SIG-M5 treated with dmso at 0.1 percent for 504 hours (cell line): ENCODE data around the gene MSANTD1.

Experiments
- DNase-seq: peaks from one replicate; lab custom pipeline; 2025; ENCODE audit not compliant: unreplicated experiment; lab: John Stamatoyannopoulos, UW

Gene MSANTD1

DNA sequence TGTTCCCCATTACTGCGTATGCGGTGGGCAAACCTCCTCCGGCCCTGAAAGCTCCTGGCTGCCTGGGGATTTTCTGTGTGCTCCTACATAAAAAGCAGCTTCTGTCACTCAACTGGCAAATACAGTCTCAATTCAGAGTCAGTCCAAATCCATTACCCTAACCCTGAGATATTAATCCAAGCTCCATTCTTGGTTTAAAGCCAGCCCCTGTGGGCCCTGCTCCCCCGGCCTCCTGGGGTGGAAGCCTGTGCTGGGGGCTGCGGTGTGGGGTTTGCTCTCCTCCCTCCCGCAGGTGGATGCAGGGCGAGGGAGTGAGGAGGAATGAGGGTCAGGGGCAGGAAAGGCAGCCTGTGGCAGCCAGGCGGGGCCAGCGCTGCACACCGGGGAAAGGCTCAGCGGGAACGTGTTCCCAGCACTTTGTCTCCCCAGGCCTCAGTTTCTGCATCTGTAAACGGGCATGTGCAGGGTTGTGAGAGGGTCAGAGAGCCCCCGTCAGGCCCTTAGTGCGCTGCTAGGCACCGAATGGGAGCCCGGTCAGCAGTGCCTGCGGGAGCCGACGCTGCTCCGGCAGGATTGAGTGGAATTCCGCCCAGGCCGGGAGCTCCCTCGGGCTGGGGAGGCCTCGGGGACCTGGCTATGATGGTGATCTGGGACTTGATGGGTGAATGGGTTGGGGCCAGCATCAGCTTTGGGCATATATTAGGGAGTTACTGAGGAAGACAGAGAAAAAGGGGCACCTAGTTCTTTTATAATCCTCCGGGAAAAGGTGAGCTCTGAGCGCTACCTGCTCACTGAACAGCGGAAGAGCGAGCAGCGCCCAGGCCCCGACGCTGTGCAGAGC is 37.6 kb downstream of the MSANTD1 start:
- DNase-seq = peak; percentile 90

DNA sequence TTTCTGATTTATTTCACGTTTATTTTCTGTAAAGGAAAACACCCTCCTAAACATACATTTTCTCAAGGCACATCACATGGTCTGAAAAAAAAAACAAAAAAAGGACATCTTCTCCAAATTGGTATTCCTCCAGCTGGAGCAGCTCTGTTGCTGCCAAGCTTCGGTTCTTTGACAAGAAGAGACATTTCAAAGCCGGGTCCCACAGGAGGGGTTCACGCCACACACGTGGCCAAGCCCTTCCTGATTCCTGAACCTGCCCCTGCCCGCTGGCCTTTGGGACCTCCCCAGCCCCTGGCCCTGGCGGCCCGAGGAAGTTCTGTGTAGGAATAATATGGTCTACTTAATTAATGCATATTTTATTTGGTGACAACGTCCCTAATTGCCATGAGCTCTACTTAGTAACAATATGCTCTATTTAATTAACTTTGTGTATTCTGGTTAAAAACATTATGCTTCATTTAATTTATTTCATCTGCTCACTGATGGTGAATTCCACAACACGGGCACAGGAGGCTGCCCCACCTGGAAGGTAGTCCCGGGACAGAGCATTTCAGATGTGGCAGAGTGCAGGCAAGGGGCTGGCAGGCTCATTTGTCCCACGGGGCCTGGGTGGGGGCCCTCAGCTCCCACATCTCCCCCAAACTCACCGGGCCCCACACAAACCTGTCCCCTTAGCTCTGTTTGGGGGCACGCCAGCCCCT is 38.5 kb downstream of the MSANTD1 start:
- no peak for DNase-seq

DNA sequence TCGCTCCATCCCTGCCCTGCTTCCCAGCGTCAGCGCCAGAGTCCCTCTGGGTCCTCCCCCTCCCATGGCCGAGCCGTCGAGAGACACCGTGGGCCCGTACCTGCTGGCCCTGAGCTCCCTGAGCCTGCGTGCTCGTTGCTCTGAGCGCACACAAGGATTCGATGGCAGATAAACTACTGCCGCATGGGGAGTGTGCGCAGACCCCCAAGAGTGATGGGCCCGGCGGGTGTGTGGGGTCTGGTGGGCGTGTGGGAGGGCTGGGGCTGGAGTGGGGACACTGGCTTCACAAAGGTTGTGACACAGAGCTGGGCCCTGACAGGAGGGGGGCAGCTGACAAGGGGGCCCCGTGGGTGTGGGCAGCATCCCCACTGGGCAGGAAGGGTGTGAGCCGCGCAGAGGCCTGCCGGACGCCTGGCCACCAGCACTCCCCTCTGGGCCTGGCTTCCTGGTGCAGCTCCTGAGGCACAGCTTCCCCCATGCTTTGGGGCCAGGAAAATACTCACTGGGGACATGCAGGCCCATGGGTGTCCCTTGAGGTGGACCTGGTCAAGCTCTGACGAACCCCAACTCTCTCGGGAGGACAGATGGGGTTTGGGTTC is 39.1 kb downstream of the MSANTD1 start:
- no peak for DNase-seq

DNA sequence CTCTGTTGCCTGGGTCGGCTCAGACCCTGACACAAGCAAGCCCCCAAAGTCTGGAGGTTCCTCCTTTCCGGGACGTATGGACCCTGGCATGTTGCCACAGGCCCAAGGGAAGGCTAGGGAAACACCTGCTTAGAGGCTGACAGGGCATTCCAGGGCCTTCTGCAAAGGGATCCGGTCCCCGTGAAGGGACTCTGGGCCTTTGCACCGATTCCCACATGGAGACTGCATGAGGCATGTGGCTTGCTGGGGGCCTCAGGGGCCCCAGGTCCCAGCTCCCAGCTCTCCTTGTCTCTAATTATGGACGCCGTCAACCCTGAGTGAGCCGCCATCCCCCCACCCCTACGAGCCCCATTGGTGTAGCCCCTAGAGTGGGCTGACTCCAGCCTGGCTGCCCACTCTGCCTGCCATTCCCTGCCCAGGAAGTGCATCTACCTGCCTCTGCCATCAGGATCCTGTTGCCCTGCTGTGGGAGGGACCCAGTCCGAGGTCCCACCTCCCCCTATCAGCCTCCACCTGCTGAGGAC is 39.7 kb downstream of the MSANTD1 start:
- no peak for DNase-seq

DNA sequence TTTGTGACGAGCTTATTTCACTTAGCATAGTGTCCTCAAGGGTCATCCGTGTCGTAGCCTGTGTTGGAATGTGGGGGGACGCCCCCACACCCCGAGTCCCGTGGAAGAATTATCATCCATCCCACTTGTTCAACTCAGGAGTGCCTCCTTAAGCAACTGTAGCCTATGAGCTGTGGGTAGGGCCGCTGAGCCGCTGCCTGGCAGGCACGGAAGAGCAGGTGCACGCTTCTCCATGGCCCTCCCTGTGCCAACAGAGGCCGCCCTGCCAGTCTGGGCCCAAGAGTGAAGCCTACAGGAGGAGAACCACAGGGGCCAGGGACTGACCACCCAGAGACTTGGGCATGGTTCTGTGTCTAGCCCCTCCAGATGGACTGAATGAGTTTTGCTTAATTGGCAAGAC is 41.5 kb downstream of the MSANTD1 start:
- DNase-seq = no peak

DNA sequence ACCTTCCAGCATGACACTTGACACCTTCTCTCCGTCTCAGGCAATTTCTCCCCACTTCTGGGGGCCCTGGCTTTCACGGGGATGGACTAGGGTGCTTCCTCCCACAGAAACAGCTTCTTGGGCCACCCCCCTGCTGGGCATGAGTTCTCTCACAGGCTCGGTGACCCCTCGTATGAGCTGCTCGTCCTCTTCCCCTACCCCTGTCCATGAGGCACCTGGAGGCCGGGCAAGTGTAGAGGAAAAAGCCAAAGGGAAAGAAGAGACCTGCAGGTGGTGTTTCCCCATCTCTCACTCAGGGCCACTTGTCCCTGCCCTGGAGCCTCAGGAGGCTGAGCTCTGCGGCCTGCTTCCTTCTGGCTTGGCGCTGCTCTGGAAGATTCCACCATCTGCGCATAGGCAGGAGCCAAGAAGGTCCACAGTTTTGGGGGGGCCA is 41.9 kb downstream of the MSANTD1 start:
- DNase-seq = no peak

DNA sequence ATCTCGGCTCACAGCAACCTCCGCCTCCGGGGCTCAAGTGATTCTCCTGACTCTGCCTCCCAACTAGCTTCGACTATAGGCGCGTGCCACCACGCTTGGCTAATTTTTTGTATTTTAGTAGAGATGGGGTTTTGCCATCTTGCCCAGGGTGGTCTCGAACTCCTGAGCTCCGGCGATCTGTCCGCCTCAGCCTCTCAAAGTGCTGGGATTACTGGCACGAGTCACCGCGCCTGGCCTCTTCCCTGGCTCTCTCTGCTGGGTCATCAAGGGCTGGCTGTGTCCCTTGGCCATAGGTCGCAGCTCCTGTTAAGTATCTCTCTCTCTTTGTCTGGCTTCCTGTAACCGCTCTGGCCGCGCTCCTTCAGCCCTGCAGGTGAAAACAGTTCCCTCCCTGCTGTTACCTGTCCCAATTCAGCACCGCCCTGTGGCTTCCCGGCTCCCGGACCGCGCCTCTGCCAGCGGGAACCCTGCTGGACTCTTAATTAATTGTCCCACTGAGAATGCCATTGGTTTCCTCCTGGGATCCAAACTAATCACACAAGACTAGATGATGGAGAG is 42.5 kb downstream of the MSANTD1 start:
- no peak for DNase-seq

DNA sequence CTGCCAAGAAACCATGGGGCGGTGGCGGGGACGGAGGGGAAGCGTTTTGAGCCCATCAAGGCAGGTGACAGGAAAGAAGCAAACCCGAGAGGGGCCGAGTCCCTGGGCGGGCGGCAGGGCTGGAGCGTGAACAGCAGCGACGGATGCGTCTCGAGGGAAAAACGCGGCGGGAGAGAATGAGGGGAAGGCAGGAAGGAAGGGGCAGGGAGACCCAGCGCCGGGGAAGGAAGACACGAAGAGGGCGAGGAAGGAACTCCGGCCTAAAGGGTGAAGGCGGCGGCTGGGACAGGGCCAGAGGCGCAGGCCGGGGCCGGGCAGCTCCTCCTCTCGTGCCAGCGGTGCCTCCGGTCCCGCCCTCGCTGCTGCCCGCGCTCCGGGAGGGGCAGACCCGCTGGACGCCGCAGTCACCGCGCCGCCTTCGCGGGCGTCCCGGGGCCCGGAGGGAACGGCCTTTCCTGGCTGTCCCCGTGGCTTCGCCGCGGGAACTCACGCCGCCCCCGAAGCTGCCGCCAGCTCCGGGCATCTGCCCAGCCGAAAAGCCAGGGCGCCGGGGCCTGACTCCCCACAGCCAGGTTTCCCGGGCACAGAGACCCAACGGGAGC is 43.1 kb downstream of the MSANTD1 start:
- DNase-seq = no peak

DNA sequence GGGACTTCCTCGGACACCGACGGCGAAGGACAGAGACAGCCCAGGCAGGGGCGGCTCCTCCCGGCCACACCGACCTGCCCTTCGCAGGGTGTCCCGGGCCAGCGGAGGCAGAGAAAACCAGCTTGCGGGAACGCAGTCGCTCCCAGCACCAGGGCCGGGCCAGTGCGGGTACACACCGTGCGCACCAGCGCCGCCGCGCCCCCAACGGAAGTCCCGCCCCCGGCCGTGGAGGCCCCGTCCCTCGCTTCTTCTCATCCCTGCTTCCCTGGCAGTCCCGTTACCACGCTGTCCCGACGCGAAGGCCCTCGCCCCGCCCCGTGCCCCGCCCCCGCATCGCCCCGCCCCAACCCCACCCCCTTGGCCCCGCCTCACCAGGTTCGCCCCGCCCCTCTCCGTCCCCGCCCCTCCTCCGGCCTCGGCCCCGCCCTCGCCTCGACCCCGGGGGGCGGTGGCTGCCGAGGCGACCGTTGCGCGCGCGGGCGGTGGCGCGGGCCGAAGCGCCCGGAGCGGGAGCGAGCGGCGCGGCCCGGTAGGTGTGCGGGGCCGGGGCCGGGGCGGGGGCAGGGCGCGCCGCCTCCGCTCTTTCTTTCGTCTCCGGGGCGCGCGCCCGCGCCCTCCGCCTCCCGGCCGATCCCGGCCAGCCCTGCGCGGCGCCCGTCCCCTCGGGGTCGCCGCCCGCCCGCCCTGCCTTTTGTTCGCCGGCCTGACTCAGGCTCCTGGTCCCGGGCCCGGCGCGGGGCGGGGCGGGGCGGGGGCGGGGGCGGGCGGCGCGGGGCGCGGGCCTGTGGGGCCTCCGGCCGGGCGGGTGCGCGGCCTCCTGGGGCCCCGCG is 43.8 kb downstream of the MSANTD1 start, which contains the start of gene RGS12:
RGS12 (plus strand) TSS at position 451 of the 830 bp plus-strand sequence. CDS start 23,150 bp downstream, outside the sequence.
- peak; percentile 82 for DNase-seq

DNA sequence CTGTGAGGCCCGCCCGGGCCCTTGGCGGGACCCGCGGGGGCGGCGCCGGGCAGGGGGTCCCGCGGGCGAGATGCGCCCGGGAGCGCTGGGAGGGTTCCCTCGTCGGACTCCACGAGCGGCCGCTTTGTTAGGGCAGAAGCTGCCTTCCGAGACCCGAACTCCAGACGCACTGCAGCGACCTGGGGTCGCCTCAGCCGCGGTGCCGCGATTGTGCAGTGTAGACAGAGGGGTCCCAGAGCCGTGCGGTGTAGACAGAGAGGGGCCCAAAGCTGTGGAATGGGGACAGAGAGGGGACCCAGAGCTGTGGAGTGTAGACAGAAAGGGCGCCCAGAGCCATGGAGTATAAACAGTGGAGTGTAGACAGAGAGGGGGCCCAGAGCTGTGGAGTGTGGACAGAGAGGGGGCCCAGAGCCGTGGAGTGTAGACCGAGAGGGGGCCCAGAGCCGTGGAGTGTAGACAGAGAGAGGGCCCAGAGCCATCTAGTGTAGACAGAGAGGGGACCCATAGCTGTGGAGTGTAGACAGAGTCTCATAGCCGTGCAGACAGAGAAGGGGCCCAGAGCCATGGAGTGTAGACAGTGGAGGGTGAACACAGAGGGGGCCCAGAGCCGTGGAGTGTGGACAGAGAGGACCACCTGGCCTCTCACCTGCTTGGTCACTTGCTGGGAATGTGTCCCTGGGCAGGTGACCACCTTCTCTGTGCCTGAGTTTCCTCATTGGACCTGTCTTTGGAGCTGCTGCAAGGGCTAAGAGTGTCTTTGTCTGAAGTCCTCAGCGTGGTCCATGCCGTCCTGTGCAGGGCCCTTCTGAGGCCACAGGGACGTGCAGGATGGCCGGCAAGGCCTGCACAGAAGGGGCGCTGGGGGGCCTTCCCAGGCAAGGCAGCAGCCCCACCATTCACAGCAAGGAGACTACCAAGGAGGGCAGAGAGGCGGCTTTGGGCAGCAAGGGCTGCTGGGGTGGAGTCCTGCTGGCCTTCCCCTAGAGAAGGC is 44.7 kb downstream of the MSANTD1 start:
- no peak for DNase-seq

DNA sequence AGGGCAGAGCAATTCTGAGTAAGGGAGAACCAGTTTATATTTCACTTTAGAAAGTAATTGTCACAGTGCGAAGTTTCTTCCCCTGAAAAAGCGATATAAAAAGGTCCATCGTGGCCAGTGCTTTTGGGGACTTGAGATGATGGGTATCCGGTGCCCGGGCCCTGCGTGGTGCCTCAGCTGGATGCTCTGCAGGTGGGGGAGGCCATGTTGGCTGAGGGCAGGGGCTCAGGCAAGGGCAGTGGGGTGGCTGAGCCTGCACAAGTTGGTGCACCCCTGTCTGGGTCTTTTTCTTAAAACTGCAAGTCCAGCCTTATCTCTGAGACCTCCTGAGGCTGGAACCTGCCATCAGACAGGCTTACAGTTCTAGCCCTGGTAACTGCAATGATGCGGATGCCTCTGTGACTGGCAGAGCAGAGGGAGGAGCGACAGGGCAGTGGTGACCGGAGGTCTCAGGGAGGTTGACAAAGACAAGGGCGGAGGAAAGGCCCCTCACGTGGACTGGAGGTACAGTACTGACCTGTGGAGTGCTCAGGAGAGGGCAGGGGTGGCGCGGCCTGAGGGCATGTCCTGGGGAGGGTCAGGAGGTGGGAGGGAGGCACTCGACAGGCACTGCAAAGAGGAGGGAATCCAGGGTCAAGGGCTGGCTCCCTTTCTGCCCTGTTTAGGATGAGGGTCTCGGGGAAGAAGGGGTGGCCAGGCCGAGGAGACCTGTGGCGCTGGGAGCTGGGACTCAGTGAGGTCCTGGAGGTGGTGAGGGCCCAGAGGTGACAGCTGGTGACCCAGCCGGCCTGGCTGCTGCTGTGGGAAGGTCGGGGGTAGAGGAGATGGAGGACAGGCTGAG is 45.7 kb downstream of the MSANTD1 start:
- no peak for DNase-seq

DNA sequence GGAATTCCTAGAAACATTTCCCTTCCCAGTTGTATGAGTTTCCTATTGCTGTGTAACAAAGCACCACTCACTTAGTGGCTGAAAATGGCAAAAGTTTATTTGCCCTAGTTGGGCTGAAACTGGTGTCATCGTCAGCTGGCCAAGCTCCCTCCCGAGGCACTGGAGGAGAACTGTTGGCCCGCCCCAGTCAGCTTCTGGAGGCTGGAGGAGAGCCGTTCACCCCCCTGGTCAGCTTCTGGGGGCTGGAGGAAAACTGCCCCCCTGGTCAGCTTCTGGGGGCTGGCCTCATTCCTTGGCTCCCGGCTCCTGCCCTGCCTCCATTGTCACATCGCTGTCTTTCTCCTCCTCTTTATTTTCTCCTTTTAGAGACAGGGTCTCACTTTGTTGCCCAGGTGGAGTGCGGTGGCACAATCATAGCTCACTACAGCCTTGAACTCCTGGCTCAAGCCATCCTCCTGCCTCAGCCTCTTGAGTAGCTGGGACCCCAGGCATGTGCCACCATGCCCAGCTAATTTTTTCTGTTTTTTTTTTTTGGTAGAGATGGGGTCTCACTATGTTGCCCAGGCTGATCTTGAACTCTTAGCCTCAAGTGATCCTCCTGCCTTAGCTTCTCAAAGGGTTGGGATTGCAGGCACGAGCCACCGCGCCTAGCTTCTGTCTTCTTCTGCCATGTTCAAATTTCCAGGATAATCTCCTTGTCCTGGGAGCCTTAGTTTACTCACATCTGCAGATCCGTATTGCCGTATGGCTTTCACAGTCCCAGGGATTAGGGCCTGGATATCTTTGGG is 47.1 kb downstream of the MSANTD1 start:
- DNase-seq = no peak

DNA sequence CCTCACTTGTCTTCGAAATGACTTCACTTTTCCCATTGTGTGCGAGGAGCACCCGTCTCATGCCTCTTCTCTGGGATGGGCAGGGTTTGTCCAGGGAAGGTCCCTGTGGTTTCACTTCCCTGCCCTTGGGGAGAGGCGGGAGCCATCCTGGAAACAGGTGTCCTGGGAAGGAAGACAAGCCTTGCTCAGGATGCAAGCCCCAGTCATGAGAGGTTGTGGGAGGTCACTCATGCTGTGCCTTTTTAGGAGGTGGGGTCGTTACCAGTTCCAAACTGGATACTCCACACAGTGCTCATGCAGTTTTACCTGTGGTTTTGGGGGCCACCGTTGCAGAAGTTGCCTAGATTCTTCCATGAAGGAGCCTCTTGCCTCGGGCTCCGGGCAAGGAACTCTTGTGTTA is 47.7 kb downstream of the MSANTD1 start:
- DNase-seq = no peak

DNA sequence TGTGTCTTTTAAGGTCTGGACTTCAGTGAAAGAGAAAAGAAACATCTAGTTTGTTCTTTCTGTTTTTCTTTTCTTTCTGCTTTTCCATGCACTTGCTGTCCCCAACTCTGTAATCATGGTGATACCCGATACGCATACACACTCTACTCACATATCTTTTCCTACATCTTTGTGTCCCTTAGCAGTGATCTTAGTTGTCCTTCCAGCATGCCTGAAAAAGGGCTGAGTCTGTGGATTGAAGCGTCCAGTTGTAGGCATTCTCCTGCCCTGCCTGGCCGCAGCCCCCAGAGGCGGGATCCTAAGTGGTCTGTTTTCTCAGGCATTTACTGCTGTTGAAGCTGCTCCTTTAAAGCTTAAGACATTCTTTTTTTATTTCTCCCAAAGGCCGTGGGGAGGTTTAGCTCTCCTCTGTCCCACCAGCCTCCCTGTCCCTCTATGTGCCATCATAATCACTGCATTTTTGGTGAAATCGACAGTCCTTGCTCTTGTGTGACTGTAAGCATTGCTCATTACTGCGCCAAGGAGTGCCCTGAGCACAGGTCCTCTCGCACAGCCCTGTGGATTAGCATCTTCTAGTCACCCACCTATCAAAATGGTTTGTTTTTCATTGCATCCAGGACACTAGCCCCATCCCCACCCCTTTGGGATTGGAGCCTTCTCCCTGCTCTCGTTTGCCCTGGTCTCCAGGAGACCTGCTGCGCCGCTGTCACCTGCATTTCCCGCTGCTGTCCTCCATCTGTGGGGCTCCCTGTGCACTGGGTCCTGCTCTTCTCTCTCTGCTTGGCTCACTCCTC is 48.3 kb downstream of the MSANTD1 start:
- no peak for DNase-seq

DNA sequence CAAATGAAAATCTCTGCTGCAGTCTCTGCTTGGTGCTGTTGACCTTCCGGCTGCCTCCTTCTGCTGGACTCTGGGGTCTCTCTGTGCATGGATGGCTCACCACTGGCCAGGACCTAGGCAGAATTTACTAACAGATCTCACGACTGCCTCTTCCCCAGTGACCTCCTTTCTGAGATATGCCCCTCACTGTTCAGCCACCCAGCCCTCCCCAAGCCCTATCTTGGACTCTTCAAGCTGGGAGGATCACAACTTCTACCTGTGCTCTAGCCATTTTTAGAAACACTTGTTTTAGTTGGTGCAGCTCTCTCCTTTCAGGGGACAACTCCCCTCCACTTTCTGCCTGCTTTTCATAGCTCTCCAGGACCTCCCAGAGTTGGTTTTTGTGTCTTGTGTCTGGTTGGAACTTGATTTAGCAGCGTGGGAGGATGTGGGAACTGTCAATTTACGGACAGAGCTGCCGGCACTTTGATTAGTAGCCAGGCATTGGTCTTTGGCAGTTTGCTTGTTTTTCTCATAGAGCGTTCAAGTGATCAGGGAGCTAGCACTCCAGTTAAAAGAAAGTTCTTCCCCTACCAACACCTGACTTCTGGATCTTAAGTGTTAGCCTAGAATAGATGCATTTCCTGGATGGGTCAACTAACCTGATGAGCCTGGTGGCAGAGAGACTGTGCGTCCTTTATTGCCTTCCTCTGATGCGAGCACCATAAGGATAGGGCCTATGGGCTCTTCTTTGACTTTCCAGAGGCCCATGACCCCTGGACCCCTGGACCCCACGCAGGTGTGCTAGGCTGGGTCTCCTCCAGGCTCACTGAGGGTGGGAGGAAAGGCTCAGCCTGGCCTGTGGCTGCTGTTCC is 50.4 kb downstream of the MSANTD1 start:
- DNase-seq = no peak
